ENCODE data around the gene PKP1. TPM values are rescaled to one million over a fixed set of nuclear protein-coding genes. Genes with fewer than 3 reads are reported as not detected.

The PKP1 gene
- total RNA-seq, 2 donors from 2014 or later = 2.3 TPM; not detected in 1

DNA sequence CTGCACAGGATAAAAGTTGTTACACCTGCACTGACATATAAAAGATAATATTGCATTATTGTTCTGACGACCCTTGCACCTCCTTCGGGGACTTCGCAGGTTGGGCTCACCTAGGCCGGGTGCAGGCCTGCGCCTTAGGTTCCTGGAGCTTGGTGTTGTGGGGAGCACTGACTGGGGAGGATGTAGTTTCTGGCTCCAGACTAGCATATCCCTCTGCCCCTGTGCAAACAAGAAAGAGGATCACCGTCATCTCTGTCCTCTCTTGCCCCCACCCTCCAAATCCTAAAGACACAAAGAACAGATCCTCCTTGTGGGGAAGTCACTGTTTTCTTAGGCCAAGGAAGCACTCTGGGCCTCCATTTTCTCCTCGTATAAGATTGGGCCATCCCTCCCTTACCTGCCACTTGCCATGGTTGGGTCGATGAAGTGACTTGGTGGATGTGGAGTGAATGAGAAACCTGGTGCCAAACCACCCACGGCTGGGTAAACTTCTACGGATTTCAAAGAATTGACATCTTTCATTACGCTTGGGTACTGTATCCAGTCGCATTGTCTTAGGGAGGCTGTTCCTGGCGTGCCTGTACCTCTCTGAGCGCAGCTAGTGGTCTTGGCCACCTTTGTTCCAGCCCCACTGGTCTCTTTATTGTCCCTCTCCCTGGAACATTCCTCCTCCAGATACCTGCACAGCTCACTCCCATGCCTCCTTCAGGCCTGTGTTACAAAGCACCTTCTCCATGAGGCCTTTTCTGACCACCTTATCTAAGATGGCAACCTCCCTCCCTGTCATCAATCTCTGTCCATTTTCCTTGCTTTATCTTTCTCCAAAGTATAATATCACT lies 34.4 kb upstream of the PKP1 start:
- Histone ChIP-seq H3K36me3 (no peaks in the 10 kb centered on the region), H3K4me3 (no peak overlapping the region), H3K27ac (no peak overlapping the region), H3K4me1 (no peaks in the 10 kb centered on the region), H3K27me3 (no peaks in the 10 kb centered on the region), H3K9me3 (no peaks in the 10 kb centered on the region)
- TF ChIP-seq, protein P1, sequence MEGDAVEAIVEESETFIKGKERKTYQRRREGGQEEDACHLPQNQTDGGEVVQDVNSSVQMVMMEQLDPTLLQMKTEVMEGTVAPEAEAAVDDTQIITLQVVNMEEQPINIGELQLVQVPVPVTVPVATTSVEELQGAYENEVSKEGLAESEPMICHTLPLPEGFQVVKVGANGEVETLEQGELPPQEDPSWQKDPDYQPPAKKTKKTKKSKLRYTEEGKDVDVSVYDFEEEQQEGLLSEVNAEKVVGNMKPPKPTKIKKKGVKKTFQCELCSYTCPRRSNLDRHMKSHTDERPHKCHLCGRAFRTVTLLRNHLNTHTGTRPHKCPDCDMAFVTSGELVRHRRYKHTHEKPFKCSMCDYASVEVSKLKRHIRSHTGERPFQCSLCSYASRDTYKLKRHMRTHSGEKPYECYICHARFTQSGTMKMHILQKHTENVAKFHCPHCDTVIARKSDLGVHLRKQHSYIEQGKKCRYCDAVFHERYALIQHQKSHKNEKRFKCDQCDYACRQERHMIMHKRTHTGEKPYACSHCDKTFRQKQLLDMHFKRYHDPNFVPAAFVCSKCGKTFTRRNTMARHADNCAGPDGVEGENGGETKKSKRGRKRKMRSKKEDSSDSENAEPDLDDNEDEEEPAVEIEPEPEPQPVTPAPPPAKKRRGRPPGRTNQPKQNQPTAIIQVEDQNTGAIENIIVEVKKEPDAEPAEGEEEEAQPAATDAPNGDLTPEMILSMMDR (IDR thresholded peaks at IDR 0.05) = no peak
- no peak for DNase-seq (ENCODE audit: low spot score)

DNA sequence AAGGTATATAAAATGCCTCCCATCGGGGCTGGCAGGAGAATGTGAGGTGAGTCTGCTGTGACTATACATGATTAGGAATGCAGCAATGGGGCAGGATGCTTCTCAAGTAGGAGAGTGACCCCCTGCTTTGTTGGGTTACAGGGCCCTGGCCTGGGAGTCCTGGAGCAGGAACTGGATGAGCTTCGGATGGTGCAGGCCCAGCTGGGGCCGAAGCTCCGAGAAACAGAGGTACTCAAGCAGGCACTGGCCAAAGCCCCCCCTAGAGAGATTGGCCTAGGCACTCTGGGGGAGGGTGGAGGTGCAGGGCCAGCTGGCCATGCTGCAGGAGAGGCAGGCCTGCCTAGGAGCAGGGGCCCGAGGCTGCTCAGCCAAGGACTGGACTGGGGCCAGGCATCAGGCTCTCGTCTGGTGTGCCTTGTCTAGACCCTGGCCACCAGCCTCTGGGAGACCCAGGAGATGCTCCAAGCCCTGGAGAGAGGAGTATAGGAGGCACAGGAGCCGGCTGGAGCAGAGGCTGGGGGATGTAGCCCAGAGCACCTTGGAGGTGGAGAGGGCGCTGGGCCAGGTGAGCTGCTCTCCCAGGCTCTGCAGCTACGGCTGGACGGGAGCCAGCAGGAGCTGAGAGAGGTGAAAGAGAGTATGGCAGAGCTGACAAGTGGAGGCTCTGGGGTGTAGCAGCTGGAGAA lies 32.8 kb upstream of the PKP1 start:
- H3K36me3 ChIP-seq = no peaks in the 10 kb centered on the region
- H3K27me3 ChIP-seq = no peaks in the 10 kb centered on the region
- no peaks in the 10 kb centered on the region for H3K4me1 ChIP-seq
- DNase-seq (ENCODE audit: low spot score) = no peak
- no peaks in the 10 kb centered on the region for H3K9me3 ChIP-seq
- TF ChIP-seq, protein P1 (IDR thresholded peaks at IDR 0.05) = no peak
- H3K27ac ChIP-seq = no peak overlapping the region
- H3K4me3 ChIP-seq = no peak overlapping the region

DNA sequence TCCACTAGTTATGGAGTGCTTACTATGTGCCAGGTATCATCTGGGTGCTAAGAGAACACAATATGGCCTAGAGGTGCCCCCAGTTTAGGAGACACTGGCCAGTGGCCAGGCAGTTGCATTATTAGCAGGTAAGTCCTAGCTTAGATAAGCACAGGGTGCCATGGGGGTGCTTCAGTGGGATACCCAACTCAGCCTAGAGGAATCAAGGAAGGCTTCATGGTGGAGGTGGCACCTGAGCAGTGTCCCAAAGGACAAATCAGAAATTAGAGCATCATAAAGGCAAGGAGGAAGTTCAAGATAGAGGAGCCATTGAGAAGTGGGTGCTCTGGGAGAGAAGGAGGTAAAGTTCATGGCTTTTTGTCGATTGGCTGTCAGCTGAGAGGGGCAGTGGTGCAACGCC lies 31.9 kb upstream of the PKP1 start:
- Histone ChIP-seq H3K27me3 (no peaks in the 10 kb centered on the region), H3K4me3 (no peak overlapping the region), H3K9me3 (no peaks in the 10 kb centered on the region), H3K27ac (no peak overlapping the region), H3K36me3 (no peaks in the 10 kb centered on the region), H3K4me1 (no peaks in the 10 kb centered on the region)
- TF ChIP-seq, protein P1 (IDR thresholded peaks at IDR 0.05) = no peak
- no peak for DNase-seq (ENCODE audit: low spot score)

DNA sequence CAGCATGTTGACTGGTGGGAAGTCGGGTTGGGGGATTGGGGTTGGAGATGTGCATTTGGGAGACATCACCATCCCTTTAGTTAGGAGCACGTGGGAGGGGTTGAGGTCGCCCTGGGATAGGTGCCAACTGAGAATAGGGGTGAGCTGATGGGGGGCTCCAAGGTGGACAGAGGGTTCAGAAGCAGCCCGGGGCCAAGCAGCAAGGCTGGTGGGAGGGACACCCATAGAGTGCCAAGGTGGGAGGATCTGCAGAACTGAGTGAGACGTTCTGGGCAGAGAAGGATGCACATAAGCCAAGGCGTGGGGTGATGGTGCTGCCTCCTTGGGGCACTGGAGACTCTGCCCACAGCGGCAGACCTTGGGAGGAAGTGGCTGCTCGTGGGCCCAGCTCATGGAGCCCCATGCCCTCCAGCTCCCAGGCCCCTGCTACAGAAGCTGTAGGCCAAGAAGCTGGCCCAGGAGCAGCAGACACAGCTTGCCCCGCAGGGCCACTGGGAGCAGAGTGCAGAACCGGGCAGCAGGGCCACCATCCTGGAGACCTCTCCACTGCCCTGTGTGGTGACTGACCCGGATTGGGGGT lies 31.4 kb upstream of the PKP1 start:
- Histone ChIP-seq H3K4me3 (no peak overlapping the region), H3K9me3 (no peaks in the 10 kb centered on the region), H3K36me3 (no peaks in the 10 kb centered on the region), H3K27me3 (no peaks in the 10 kb centered on the region), H3K27ac (no peak overlapping the region), H3K4me1 (no peaks in the 10 kb centered on the region)
- TF ChIP-seq, protein P1 (IDR thresholded peaks at IDR 0.05) = no peak
- no peak for DNase-seq (ENCODE audit: low spot score)

DNA sequence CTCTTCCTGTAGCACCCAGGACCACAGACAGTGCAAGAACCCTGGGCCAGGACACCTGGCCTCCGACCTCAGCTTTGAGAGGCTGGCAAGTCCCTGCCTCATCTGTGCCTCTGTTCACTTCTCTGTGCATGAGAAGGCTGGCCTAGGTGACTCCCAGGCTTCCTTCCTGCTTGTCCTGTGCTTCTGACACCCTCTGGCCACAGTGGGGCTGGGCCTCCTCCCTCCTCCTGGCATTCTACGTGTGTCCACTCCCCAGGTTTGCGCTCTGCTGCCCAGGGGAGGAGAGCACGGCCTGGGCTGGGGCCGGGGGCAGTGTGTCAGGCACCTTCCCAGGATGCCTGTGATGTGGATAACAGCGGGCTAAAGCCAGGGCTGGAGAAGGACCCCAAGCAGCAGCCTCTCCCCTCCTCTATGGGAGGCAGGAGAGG lies 30.3 kb upstream of the PKP1 start:
- Histone ChIP-seq H3K36me3 (no peaks in the 10 kb centered on the region), H3K4me3 (no peak overlapping the region), H3K27ac (no peak overlapping the region), H3K9me3 (no peaks in the 10 kb centered on the region), H3K4me1 (no peaks in the 10 kb centered on the region), H3K27me3 (no peaks in the 10 kb centered on the region)
- TF ChIP-seq, protein P1 (IDR thresholded peaks at IDR 0.05) = no peak
- DNase-seq (ENCODE audit: low spot score) = no peak
